Heart left ventricle (tissue), 13 donors: ENCODE measurements around the gene HID1.

ENCODE experiments used
- CTCF ChIP-seq, 12 donors: fragments of 200-600 bp; sonication (generic) in 4 of 12; IDR thresholded peaks; one replicate each; pipeline versions ENCODE4 v1.5.0 to v1.8.0; 2018 to 2022; ENCODE audit warnings: antibody characterized with exemption in 12 of 12, mild to moderate bottlenecking in 5 of 12
- POLR2A ChIP-seq, 2 donors: fragments of 450-650 bp; IDR thresholded peaks; one replicate each; pipeline ENCODE4 v1.6.1; 2017; ENCODE audit warnings: antibody characterized with exemption in 2 of 2, mild to moderate bottlenecking in 2 of 2, moderate library complexity in 2 of 2
- donor health status: ischemic (EF 13 %, LVEDD 7.1; RV severe dilation, severe dysfunction).
- donor health status: DM: no; HTN: yes; CAD: no.
- donor health status: DM: no; HTN: no; CAD: no.
- donor health status: ischemic (EF 25% LVEDD 6.9; RV normal size, moderate dysfunction).
- donor health status: ischemic (EF 25% LVEDD 5.7; RV mildly dilated, moderate dysfunction).
- donor health status: ischemic (EF 35%, LVEDD 5.7; RV mildly dilated, moderate dysfunction).
- donor health status: nonischemic (EF 11% LVEDD 7.7; RV severe dilation, severe dysfunction).
- donor health status: DM: yes; HTN: yes; CAD: no.
- donor health status: PGD.
- donor health status: ischemic (EF 29% LVEDD 5.4; RV normal size, mild dysfunction).
- donor health status: nonischemic (EF 23%, LVEDD 6.1; RV moderate dilation, normal function).

DNA sequence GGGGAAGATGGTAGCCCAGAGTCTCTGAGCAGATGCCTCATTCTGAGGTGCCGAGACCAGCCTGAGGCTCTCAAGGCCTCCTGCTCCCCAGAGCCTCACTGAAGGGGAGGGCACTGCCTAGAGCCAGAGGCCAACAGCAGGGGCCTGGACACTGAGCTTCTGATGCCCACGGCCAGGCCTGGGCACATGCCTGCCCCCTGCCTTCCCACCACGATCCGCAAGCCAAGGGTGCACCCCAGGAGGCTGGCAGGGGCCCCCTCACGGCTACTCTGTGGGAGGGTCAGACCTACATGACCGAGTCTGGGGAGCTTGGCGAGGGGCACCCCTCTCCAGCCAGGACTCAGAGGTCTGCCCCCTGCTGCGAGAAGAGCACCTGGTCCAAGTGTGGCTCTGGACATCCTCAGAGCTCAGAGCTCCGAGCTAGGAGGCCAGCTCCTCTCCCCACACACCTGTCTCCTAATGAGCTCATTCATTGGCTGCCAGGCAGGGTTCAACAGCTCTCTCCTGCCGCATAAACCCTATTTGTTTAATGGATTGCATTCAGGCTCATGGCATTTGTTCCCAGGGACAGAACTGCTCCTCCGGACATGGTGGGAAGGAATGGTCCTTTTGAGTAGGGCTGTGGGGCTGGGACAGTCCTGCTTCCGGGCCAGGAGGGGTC lies 23.0 kb downstream of the HID1 start:
- TF ChIP-seq CTCF (IDR thresholded peaks at IDR 0.05) = no peak
- no peak for TF ChIP-seq POLR2A (IDR thresholded peaks at IDR 0.05)
